HL-60 (cell line): ENCODE measurements around the gene ETV7.

ENCODE experiments used
- DNase-seq, 2 experiments: peaks; one replicate each; pipeline ENCODE4 v3.0.0-alpha.2; 2010 to 2020; ENCODE audit warnings: low read depth in 1 of 2, low spot score in 1 of 2
- H3K27ac ChIP-seq: fragments of 250-450 bp; sonication (Bioruptor Pico); replicated peaks from 2 replicates; pipeline ENCODE4 v1.5.1; 2020; ENCODE audit warnings: mild to moderate bottlenecking, moderate library complexity
- H3K27me3 ChIP-seq: fragments of 250-450 bp; sonication (Bioruptor Pico); 2 replicates; pipeline ENCODE4 v1.5.1; 2021; ENCODE audit warnings: mild to moderate bottlenecking, moderate library complexity; ENCODE audit not compliant: insufficient read depth, poor library complexity, severe bottlenecking
- H3K4me3 ChIP-seq: replicated peaks from 2 replicates; pipeline ENCODE4 v1.5.1; 2011; ENCODE audit warnings: mild to moderate bottlenecking, control low read depth, low read length; ENCODE audit not compliant: insufficient read depth
- CTCF ChIP-seq: IDR thresholded peaks from one replicate; pipeline ENCODE4 v1.5.1; 2011; ENCODE audit warnings: low read length, control low read depth, inconsistent platforms; ENCODE audit not compliant: insufficient read depth
- GABPA ChIP-seq: IDR thresholded peaks from 2 replicates; pipeline ENCODE4 v1.6.1; 2012; ENCODE audit warnings: low read depth
- POLR2AphosphoS5 ChIP-seq: IDR thresholded peaks from 2 replicates; pipeline ENCODE4 v1.6.1; 2012; ENCODE audit warnings: low read depth
- SPI1 ChIP-seq: IDR thresholded peaks from 2 replicates; pipeline ENCODE4 v1.6.1; 2012; ENCODE audit warnings: low read depth, mild to moderate bottlenecking, borderline replicate concordance
- TF ChIP-seq, protein P1 (sequence below): IDR thresholded peaks from 2 replicates; pipeline ENCODE4 v1.6.1; 2012; ENCODE audit warnings: low read depth; ENCODE audit not compliant: insufficient replicate concordance

ETV7 gene

GRCh38 chr6:36370638-36371037 lies 16.8 kb downstream of the ETV7 start:
- Histone ChIP-seq H3K27ac (no peak overlapping the region), H3K4me3 (no peak overlapping the region), H3K27me3 (no peaks in the 10 kb centered on the region)
- DNase-seq = no peak
- TF ChIP-seq CTCF (no peak), SPI1 (no peak), POLR2AphosphoS5 (no peak), GABPA (no peak)
- TF ChIP-seq, protein P1, sequence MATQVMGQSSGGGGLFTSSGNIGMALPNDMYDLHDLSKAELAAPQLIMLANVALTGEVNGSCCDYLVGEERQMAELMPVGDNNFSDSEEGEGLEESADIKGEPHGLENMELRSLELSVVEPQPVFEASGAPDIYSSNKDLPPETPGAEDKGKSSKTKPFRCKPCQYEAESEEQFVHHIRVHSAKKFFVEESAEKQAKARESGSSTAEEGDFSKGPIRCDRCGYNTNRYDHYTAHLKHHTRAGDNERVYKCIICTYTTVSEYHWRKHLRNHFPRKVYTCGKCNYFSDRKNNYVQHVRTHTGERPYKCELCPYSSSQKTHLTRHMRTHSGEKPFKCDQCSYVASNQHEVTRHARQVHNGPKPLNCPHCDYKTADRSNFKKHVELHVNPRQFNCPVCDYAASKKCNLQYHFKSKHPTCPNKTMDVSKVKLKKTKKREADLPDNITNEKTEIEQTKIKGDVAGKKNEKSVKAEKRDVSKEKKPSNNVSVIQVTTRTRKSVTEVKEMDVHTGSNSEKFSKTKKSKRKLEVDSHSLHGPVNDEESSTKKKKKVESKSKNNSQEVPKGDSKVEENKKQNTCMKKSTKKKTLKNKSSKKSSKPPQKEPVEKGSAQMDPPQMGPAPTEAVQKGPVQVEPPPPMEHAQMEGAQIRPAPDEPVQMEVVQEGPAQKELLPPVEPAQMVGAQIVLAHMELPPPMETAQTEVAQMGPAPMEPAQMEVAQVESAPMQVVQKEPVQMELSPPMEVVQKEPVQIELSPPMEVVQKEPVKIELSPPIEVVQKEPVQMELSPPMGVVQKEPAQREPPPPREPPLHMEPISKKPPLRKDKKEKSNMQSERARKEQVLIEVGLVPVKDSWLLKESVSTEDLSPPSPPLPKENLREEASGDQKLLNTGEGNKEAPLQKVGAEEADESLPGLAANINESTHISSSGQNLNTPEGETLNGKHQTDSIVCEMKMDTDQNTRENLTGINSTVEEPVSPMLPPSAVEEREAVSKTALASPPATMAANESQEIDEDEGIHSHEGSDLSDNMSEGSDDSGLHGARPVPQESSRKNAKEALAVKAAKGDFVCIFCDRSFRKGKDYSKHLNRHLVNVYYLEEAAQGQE = no peak

DNA sequence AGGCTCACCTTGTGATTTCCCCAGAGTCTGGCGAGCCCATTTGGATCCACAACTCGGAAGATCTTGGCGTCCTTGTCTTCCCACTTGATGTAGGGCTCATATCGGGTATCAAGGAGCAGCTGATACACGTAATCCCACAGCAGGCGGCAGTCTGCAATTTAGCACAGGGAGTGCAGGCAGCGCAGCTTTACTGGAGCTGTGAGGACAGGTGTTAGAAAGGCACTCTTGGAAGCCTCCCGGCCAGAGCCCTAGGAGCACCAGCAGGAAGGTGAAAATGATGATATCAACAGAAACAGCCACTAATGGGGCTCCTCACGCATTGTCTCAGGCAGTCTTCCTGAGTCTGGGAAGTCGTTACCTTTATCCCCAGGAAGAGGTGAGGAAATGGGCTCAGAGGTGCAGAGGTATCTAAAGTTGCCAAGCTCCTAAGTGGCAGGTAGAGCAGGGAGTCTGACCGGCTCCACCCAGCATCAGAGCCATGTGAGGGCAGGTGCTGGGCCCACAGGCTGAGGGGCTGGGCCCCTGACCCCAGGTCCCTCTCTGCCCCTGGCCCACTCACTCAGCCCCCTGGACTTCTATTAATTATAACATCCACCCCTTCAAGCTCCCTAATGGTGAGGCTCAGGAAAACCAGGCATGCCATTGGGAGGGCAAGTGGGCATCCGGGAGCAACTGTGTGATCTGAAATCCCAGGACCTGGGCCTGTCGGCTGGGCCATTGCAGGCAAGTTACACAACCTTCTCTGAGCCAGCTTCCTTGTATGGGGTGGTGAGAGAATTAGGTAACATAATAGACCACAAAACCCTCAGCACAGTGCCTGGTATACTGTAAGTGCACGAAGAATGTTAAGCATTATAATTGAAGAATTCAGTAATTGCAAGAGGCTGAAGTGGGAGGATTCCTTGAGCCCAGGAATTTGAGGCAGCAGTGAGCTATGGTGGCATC lies 18.3 kb downstream of the ETV7 start:
- Histone ChIP-seq H3K4me3 (no peak overlapping the region), H3K27me3 (no peaks in the 10 kb centered on the region), H3K27ac (peak overlapping the region; percentile 42)
- TF ChIP-seq CTCF (no peak), GABPA (no peak), SPI1 (peak; percentile 13; the same call in 1 of the 2 replicates), POLR2AphosphoS5 (peak; percentile 85)
- TF ChIP-seq, protein P1 = peak; percentile 43
- DNase-seq = peak; percentile 91 to 93

DNA sequence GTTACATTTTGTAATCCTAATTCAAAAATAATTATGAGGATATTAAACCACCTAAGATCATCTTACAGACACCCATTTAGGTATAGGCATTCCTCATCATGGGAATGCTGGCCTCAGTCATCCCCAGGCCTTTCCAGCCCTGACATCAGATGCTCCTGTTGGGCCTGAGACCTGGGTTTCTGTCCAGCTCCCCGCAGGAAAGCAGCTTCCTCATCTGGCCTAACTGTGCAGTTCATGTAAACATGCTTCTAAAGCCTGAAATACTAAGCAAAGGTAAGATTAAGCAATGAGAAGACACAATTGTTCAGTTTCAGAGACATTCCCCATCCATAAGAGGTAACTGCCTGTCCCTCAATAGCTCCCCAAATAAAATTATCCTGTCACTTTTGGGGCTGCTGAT lies 19.0 kb downstream of the ETV7 start:
- Histone ChIP-seq H3K27ac (peak overlapping the region; percentile 42), H3K27me3 (no peaks in the 10 kb centered on the region), H3K4me3 (no peak overlapping the region)
- TF ChIP-seq CTCF (no peak), SPI1 (no peak)
- TF ChIP-seq, protein P1 = peak; percentile 51
- DNase-seq = peak; percentile 38 to 61
